ENCODE results near the gene ARFGAP3. TPM values are rescaled to one million over a fixed set of nuclear protein-coding genes. Genes with fewer than 3 reads are reported as not detected.

ARFGAP3 gene
- total RNA-seq, 2 donors from 2014 or later, result 38.0 to 46.3 TPM

- H3K27me3 Mint-ChIP-seq (ENCODE audit: low read depth), result no peaks in the 10 kb centered on the region
- H3K36me3 Mint-ChIP-seq (ENCODE audit: insufficient read depth in 2 of 2), result peaks cover 11 to 13% of the 10 kb centered on the region in 2 donors
- H3K4me1 Mint-ChIP-seq (ENCODE audit: low read depth), result peaks cover 23% of the 10 kb centered on the region
- DNase-seq, result no peak
- H3K27ac Mint-ChIP-seq, result no peak overlapping the region
- H3K9me3 Mint-ChIP-seq, result peaks cover 6 to 7% of the 10 kb centered on the region in 2 donors
- ATAC-seq (replicated peaks in 1 of 2), result no peak
- H3K4me3 Mint-ChIP-seq, result no peak overlapping the region
These were observed 9.0 kb upstream of the ARFGAP3 start for GRCh38 chr22:42866100-42866499.

GRCh38 chr22:42865536-42865935 is 8.5 kb upstream of the ARFGAP3 start:
- H3K36me3 Mint-ChIP-seq (ENCODE audit: insufficient read depth in 2 of 2), result peaks cover 11 to 13% of the 10 kb centered on the region in 2 donors
- no peak for ATAC-seq (replicated peaks in 1 of 2)
- no peaks in the 10 kb centered on the region for H3K27me3 Mint-ChIP-seq (ENCODE audit: low read depth)
- no peak for DNase-seq
- H3K4me3 Mint-ChIP-seq, result no peak overlapping the region
- peaks cover 6 to 7% of the 10 kb centered on the region in 2 donors for H3K9me3 Mint-ChIP-seq
- H3K4me1 Mint-ChIP-seq (ENCODE audit: low read depth), result peaks cover 23% of the 10 kb centered on the region
- H3K27ac Mint-ChIP-seq, result no peak overlapping the region

- DNase-seq, result peak; percentile 28 to 40
- peak; percentile 72 to 76 for ATAC-seq (replicated peaks in 1 of 2)
- peaks cover 11 to 13% of the 10 kb centered on the region in 2 donors for H3K36me3 Mint-ChIP-seq (ENCODE audit: insufficient read depth in 2 of 2)
- H3K4me3 Mint-ChIP-seq, result peak overlapping the region in 1 of 2 donors; percentile 27
- peaks cover 23% of the 10 kb centered on the region for H3K4me1 Mint-ChIP-seq (ENCODE audit: low read depth)
- H3K9me3 Mint-ChIP-seq, result peaks cover 6 to 7% of the 10 kb centered on the region in 2 donors
- H3K27me3 Mint-ChIP-seq (ENCODE audit: low read depth), result no peaks in the 10 kb centered on the region
- peak overlapping the region; percentile 9 for H3K27ac Mint-ChIP-seq
These were observed 6.4 kb upstream of the ARFGAP3 start for GRCh38 chr22:42863349-42863961.

GRCh38 chr22:42862045-42862734 is 5.1 kb upstream of the ARFGAP3 start:
- Mint-ChIP-seq H3K36me3 (ENCODE audit: insufficient read depth in 2 of 2) (peaks cover 11 to 13% of the 10 kb centered on the region in 2 donors), H3K27ac (no peak overlapping the region), H3K4me3 (no peak overlapping the region), H3K4me1 (ENCODE audit: low read depth) (peaks cover 16% of the 10 kb centered on the region), H3K27me3 (ENCODE audit: low read depth) (no peaks in the 10 kb centered on the region), H3K9me3 (peaks cover 6 to 7% of the 10 kb centered on the region in 2 donors)
- ATAC-seq (replicated peaks in 1 of 2) (no peak), DNase-seq (no peak)

- Mint-ChIP-seq H3K4me1 (ENCODE audit: low read depth) (peaks cover 19% of the 10 kb centered on the region), H3K36me3 (ENCODE audit: insufficient read depth in 2 of 2) (peaks cover 14 to 16% of the 10 kb centered on the region in 2 donors), H3K27ac (no peak overlapping the region), H3K9me3 (peaks cover 6 to 7% of the 10 kb centered on the region in 2 donors), H3K4me3 (no peak overlapping the region), H3K27me3 (ENCODE audit: low read depth) (no peaks in the 10 kb centered on the region)
- ATAC-seq (replicated peaks in 1 of 2) (no peak), DNase-seq (no peak)
These were observed 3.9 kb upstream of the ARFGAP3 start for GRCh38 chr22:42860968-42861367.

- H3K9me3 Mint-ChIP-seq, result peaks cover 0 to 3% of the 10 kb centered on the region in 2 donors
- H3K4me1 Mint-ChIP-seq (ENCODE audit: low read depth), result peaks cover 12% of the 10 kb centered on the region
- ATAC-seq (replicated peaks in 1 of 2) (no peak), DNase-seq (no peak)
- H3K36me3 Mint-ChIP-seq (ENCODE audit: insufficient read depth in 2 of 2), result peaks cover 4 to 6% of the 10 kb centered on the region in 2 donors
- H3K4me3 Mint-ChIP-seq, result peak overlapping the region; percentile 58 to 75
- H3K27me3 Mint-ChIP-seq (ENCODE audit: low read depth), result no peaks in the 10 kb centered on the region
- peak overlapping the region; percentile 23 for H3K27ac Mint-ChIP-seq
These were observed 890 bp upstream of the ARFGAP3 start for GRCh38 chr22:42857845-42858481.

GRCh38 chr22:42856179-42856864 is 751 bp downstream of the ARFGAP3 start:
- Mint-ChIP-seq H3K27ac (peak overlapping the region; percentile 98), H3K36me3 (ENCODE audit: insufficient read depth in 2 of 2) (peaks cover 1 to 5% of the 10 kb centered on the region in 2 donors), H3K9me3 (peaks cover 0 to 1% of the 10 kb centered on the region in 2 donors), H3K27me3 (ENCODE audit: low read depth) (no peaks in the 10 kb centered on the region), H3K4me1 (ENCODE audit: low read depth) (peaks cover 12% of the 10 kb centered on the region), H3K4me3 (peak overlapping the region; percentile 92 to 97)
- DNase-seq (peak; percentile 54 to 72), ATAC-seq (replicated peaks in 1 of 2) (peak; percentile 42 to 54)

- DNase-seq, result no peak
- ATAC-seq (replicated peaks in 1 of 2), result no peak
- peak overlapping the region; percentile 92 to 97 for H3K4me3 Mint-ChIP-seq
- no peak overlapping the region for H3K27ac Mint-ChIP-seq
- peaks cover 0 to 1% of the 10 kb centered on the region in 2 donors for H3K9me3 Mint-ChIP-seq
- H3K36me3 Mint-ChIP-seq (ENCODE audit: insufficient read depth in 2 of 2), result peaks cover 1 to 5% of the 10 kb centered on the region in 2 donors
- H3K27me3 Mint-ChIP-seq (ENCODE audit: low read depth), result no peaks in the 10 kb centered on the region
- H3K4me1 Mint-ChIP-seq (ENCODE audit: low read depth), result peaks cover 17% of the 10 kb centered on the region
These were observed 1.4 kb downstream of the ARFGAP3 start for GRCh38 chr22:42855721-42856120.

- peaks cover 1 to 5% of the 10 kb centered on the region in 2 donors for H3K36me3 Mint-ChIP-seq (ENCODE audit: insufficient read depth in 2 of 2)
- H3K27me3 Mint-ChIP-seq (ENCODE audit: low read depth), result no peaks in the 10 kb centered on the region
- DNase-seq (no peak), ATAC-seq (replicated peaks in 1 of 2) (no peak)
- peak overlapping the region; percentile 63 for H3K27ac Mint-ChIP-seq
- H3K4me1 Mint-ChIP-seq (ENCODE audit: low read depth), result peaks cover 19% of the 10 kb centered on the region
- peaks cover 0 to 1% of the 10 kb centered on the region in 2 donors for H3K9me3 Mint-ChIP-seq
- peak overlapping the region; percentile 36 to 62 for H3K4me3 Mint-ChIP-seq
These were observed 1.9 kb downstream of the ARFGAP3 start for GRCh38 chr22:42855211-42855610.

GRCh38 chr22:42848941-42849550 is 8.0 kb downstream of the ARFGAP3 start:
- no peak for ATAC-seq (replicated peaks in 1 of 2)

GRCh38 chr22:42847110-42847509 is 10.0 kb downstream of the ARFGAP3 start:
- Mint-ChIP-seq H3K4me1 (ENCODE audit: low read depth) (peaks cover 24% of the 10 kb centered on the region), H3K9me3 (no peaks in the 10 kb centered on the region), H3K36me3 (ENCODE audit: insufficient read depth in 2 of 2) (peaks cover 3 to 9% of the 10 kb centered on the region in 2 donors), H3K4me3 (no peak overlapping the region), H3K27ac (no peak overlapping the region), H3K27me3 (ENCODE audit: low read depth) (no peaks in the 10 kb centered on the region)
- ATAC-seq (replicated peaks in 1 of 2) (no peak), DNase-seq (no peak)

More at GRCh38 chr22:42848941-42849550, 8.0 kb downstream of the ARFGAP3 start:
- H3K36me3 Mint-ChIP-seq (ENCODE audit: insufficient read depth in 2 of 2), result peaks cover 3 to 9% of the 10 kb centered on the region in 2 donors
- H3K27me3 Mint-ChIP-seq (ENCODE audit: low read depth), result no peaks in the 10 kb centered on the region
- no peak overlapping the region for H3K27ac Mint-ChIP-seq
- peaks cover 0 to 1% of the 10 kb centered on the region in 2 donors for H3K9me3 Mint-ChIP-seq
- DNase-seq, result no peak
- no peak overlapping the region for H3K4me3 Mint-ChIP-seq
- H3K4me1 Mint-ChIP-seq (ENCODE audit: low read depth), result peaks cover 17% of the 10 kb centered on the region

GRCh38 chr22:42844756-42845155 is 12.3 kb downstream of the ARFGAP3 start:
- H3K36me3 Mint-ChIP-seq (ENCODE audit: insufficient read depth in 2 of 2), result peaks cover 3 to 12% of the 10 kb centered on the region in 2 donors
- no peaks in the 10 kb centered on the region for H3K27me3 Mint-ChIP-seq (ENCODE audit: low read depth)
- no peak overlapping the region for H3K4me3 Mint-ChIP-seq

More at GRCh38 chr22:42844756-42845155, 12.3 kb downstream of the ARFGAP3 start:
- DNase-seq (no peak), ATAC-seq (replicated peaks in 1 of 2) (no peak)
- Mint-ChIP-seq H3K27ac (no peak overlapping the region), H3K9me3 (no peaks in the 10 kb centered on the region), H3K4me1 (ENCODE audit: low read depth) (peaks cover 16% of the 10 kb centered on the region)
